HG03457 (cell line): Measurements from ENCODE around the gene SLC22A15.
"Not testable (repeated sequence)": the region's sequence is repeated elsewhere in the genome, so short reads cannot be mapped to it uniquely, and the experiment has no call there.

Experiments used
- ATAC-seq: cut with Tn5 transposase; IDR thresholded peaks from one replicate; pipeline ENCODE4 v1.9.1; 2021; ENCODE audit warnings: moderate number of reproducible peaks; ENCODE audit not compliant: unreplicated experiment

Gene SLC22A15

GRCh38 chr1:115980998-115981993 lies 5.0 kb downstream of the SLC22A15 start:
- ATAC-seq: no peak

GRCh38 chr1:115982400-115982799 lies 6.1 kb downstream of the SLC22A15 start:
- ATAC-seq: no peak

- ATAC-seq: no peak
Measured at GRCh38 chr1:115983584-115983983, 7.3 kb downstream of the SLC22A15 start.

- no peak for ATAC-seq
Measured at GRCh38 chr1:115987623-115988022, 11.3 kb downstream of the SLC22A15 start.

GRCh38 chr1:115988953-115989352 lies 12.6 kb downstream of the SLC22A15 start:
- ATAC-seq: no peak

- ATAC-seq: no peak
Measured at GRCh38 chr1:115989699-115990098, 13.4 kb downstream of the SLC22A15 start.

GRCh38 chr1:115991909-115992308 lies 15.6 kb downstream of the SLC22A15 start:
- no peak for ATAC-seq

GRCh38 chr1:115997921-115998320 lies 21.6 kb downstream of the SLC22A15 start:
- ATAC-seq: not testable (repeated sequence)

GRCh38 chr1:116001739-116002487 lies 25.6 kb downstream of the SLC22A15 start:
- ATAC-seq: no peak

- no peak for ATAC-seq
Measured at GRCh38 chr1:116002781-116003420, 26.6 kb downstream of the SLC22A15 start.

GRCh38 chr1:116003823-116004222 lies 27.5 kb downstream of the SLC22A15 start:
- ATAC-seq: no peak

- no peak for ATAC-seq
Measured at GRCh38 chr1:116006486-116006964, 30.2 kb downstream of the SLC22A15 start.

GRCh38 chr1:116008656-116009390 lies 32.5 kb downstream of the SLC22A15 start:
- ATAC-seq: no peak

GRCh38 chr1:116012716-116013115 lies 36.4 kb downstream of the SLC22A15 start:
- no peak for ATAC-seq

GRCh38 chr1:116015679-116016078 lies 39.4 kb downstream of the SLC22A15 start:
- no peak for ATAC-seq

- ATAC-seq: no peak
Measured at GRCh38 chr1:116018007-116018406, 41.7 kb downstream of the SLC22A15 start.

- no peak for ATAC-seq
Measured at GRCh38 chr1:116019653-116020253, 43.4 kb downstream of the SLC22A15 start.

GRCh38 chr1:116020668-116021272 lies 44.5 kb downstream of the SLC22A15 start:
- ATAC-seq: no peak

- no peak for ATAC-seq
Measured at GRCh38 chr1:116024626-116025025, 48.3 kb downstream of the SLC22A15 start.

- ATAC-seq: no peak
Measured at GRCh38 chr1:116026631-116027030, 50.3 kb downstream of the SLC22A15 start.
